NK-92 treated with Interleukin-12 subunit alpha and Interleukin-12 subunit beta, amount 100 ng/mL, for 24 hours (cell line): Measurements from ENCODE around the gene MYL12B.
A peak's percentile ranks its signal among the peaks of the same experiment; 100 is the strongest.

Experiments
- DNase-seq: peaks from one replicate; lab custom pipeline; 2025; lab: John Stamatoyannopoulos, UW

MYL12B gene

GRCh38 chr18:3235846-3236245 lies 26.1 kb upstream of the MYL12B start:
- DNase-seq = no peak

- no peak for DNase-seq
These were observed 25.5 kb upstream of the MYL12B start for GRCh38 chr18:3236470-3236869.

GRCh38 chr18:3238742-3239141 lies 23.2 kb upstream of the MYL12B start:
- DNase-seq = no peak

GRCh38 chr18:3245185-3245564 lies 16.8 kb upstream of the MYL12B start:
- no peak for DNase-seq

- DNase-seq = peak; percentile 72
These were observed 15.9 kb upstream of the MYL12B start for GRCh38 chr18:3245853-3246634.

- peak; percentile 4 for DNase-seq
These were observed 15.2 kb upstream of the MYL12B start for GRCh38 chr18:3246635-3247239.

- DNase-seq = peak; percentile 83
These were observed 14.5 kb upstream of the MYL12B start, which contains the start of gene MYL12A for GRCh38 chr18:3247240-3248061. Gene MYL12A (plus strand): TSS chr18:3247801. CDS start chr18:3253248, 5,447 bp downstream.

- no peak for DNase-seq
These were observed 13.8 kb upstream of the MYL12B start for GRCh38 chr18:3248062-3248657.

- DNase-seq = peak; percentile 1
These were observed 13.1 kb upstream of the MYL12B start for GRCh38 chr18:3248658-3249359.

- DNase-seq = no peak
These were observed 11.5 kb upstream of the MYL12B start for GRCh38 chr18:3250237-3251107.

GRCh38 chr18:3251249-3251962 lies 10.5 kb upstream of the MYL12B start:
- DNase-seq = no peak

- DNase-seq = no peak
These were observed 10.0 kb upstream of the MYL12B start for GRCh38 chr18:3251963-3252277.

GRCh38 chr18:3252843-3253242 lies 9.1 kb upstream of the MYL12B start:
- DNase-seq = no peak

- no peak for DNase-seq
These were observed 7.2 kb upstream of the MYL12B start for GRCh38 chr18:3254725-3255124.

GRCh38 chr18:3255611-3256165 lies 6.2 kb upstream of the MYL12B start:
- DNase-seq = no peak

- DNase-seq = no peak
These were observed 5.0 kb upstream of the MYL12B start for GRCh38 chr18:3256693-3257626.

GRCh38 chr18:3257627-3258120 lies 4.3 kb upstream of the MYL12B start:
- DNase-seq = no peak

GRCh38 chr18:3260995-3261372 lies 949 bp upstream of the MYL12B start:
- no peak for DNase-seq
